ENCODE results near the gene SLC34A1. TPM values are rescaled to one million over a fixed set of nuclear protein-coding genes. Genes with fewer than 3 reads are reported as not detected.

Gene SLC34A1
- total and polyA plus RNA-seq, 2 of the 13 experiments (the other 11 are each of a cell fraction or from before 2014, with no cell fraction given): 0.03 to 0.20 TPM

GRCh38 chr5:177362610-177363507 lies 21.4 kb upstream of the SLC34A1 start (continued):
- peak; percentile 72 for TF ChIP-seq ZNF687 (CRISPR knock-in tag; IDR thresholded peaks at IDR 0.05)
- peak; percentile 13; the same call in 1 of the 2 replicates for TF ChIP-seq TFDP1 (CRISPR knock-in tag; IDR thresholded peaks at IDR 0.05; ENCODE audit: borderline replicate concordance)
- peak; percentile 26; the same call in 1 of the 2 replicates for TF ChIP-seq SOX13 (IDR thresholded peaks at IDR 0.05)
- TF ChIP-seq SOX13 (CRISPR knock-in tag; conservative IDR thresholded peaks at IDR 0.05 in 1 of 2, IDR thresholded peaks at IDR 0.05 in 1 of 2): no peak
- no peak for TF ChIP-seq ZNF224 (CRISPR knock-in tag; IDR thresholded peaks at IDR 0.05)
- no peak for TF ChIP-seq RELA (CRISPR knock-in tag; IDR thresholded peaks at IDR 0.05)
- no peak; the same call in 1 of the 2 replicates for TF ChIP-seq ZNF543 (CRISPR knock-in tag; IDR thresholded peaks at IDR 0.05)
- TF ChIP-seq PRMT3 (CRISPR knock-in tag; IDR thresholded peaks at IDR 0.05; ENCODE audit: borderline replicate concordance, low read depth): no peak
- peak; percentile 29; the same call in 1 of the 2 replicates for TF ChIP-seq ZNF414 (CRISPR knock-in tag; IDR thresholded peaks at IDR 0.05)
- TF ChIP-seq ZNF530 (CRISPR knock-in tag; IDR thresholded peaks at IDR 0.05; ENCODE audit: low read depth): no peak
- TF ChIP-seq ZNF30 (CRISPR knock-in tag; IDR thresholded peaks at IDR 0.05): no peak
- 0 out of 2 replicates have a peak, but pooled peaks have one; percentile 55 for TF ChIP-seq ZNF235 (CRISPR knock-in tag; IDR thresholded peaks at IDR 0.05; ENCODE audit: borderline replicate concordance)
- TF ChIP-seq NR2F1 (CRISPR knock-in tag; IDR thresholded peaks at IDR 0.05): no peak
- no peak for TF ChIP-seq MLX (CRISPR knock-in tag; IDR thresholded peaks at IDR 0.05)
- TF ChIP-seq THYN1 (CRISPR knock-in tag; IDR thresholded peaks at IDR 0.05; ENCODE audit: borderline replicate concordance, low read depth): no peak
- TF ChIP-seq FLYWCH1 (CRISPR knock-in tag; IDR thresholded peaks at IDR 0.05): no peak
- no peak for TF ChIP-seq ZBTB33 (CRISPR knock-in tag; IDR thresholded peaks at IDR 0.05)
- no peak for TF ChIP-seq NR2C2 (CRISPR knock-in tag; IDR thresholded peaks at IDR 0.05; ENCODE audit: borderline replicate concordance)
- no peak for TF ChIP-seq TOE1 (CRISPR knock-in tag; IDR thresholded peaks at IDR 0.05)
